HCT116 (cell line): ENCODE data around the gene ARHGAP12. TPM values are rescaled to one million over a fixed set of nuclear protein-coding genes. Genes with fewer than 3 reads are reported as not detected.

Source experiments
- ATAC-seq: fragments of 200-7000 bp; cut with Tn5 transposase; 2 replicates; pipeline ENCODE4 v1.9.1; 2020; ENCODE audit warnings: mild to moderate bottlenecking, moderate library complexity
- BruUV-seq: library from RNA; stranded (reverse); fragments of 400-500 nt; replicated peaks from 2 replicates; lab custom pipeline; 2021; lab: Mats Ljungman, UMichigan
- CTCF ChIA-PET: fragments of 300-600 bp; sonication (Branson Sonifier 250); formaldehyde crosslinking; loops from one replicate; lab custom pipeline; 2021; ENCODE audit warnings: antibody characterized with exemption; lab: Charles Lee
- POLR2A ChIA-PET: fragments of 300-600, 350-600 bp; sonication (Branson Sonifier 250); formaldehyde crosslinking; loops from one replicate; lab custom pipeline; 2021; ENCODE audit warnings: antibody characterized with exemption; lab: Charles Lee
- RAD21 ChIA-PET, 2 experiments: fragments of 300-600 bp; sonication (Branson Sonifier 250); formaldehyde crosslinking; loops; one replicate each; lab custom pipeline; 2023; ENCODE audit warnings: low total read pairs in 2 of 2; ENCODE audit not compliant: uncharacterized antibody in 2 of 2, unreplicated experiment in 2 of 2, low non-redundant PET in 1 of 2; lab: Charles Lee
- DNase-seq: peaks from one replicate; pipeline ENCODE4 v3.0.0-alpha.2; 2010; ENCODE audit warnings: low read depth, low spot score
- H2AFZ ChIP-seq: fragments of 200-600 bp; shearing (Covaris generic), sonication (generic); 2 replicates; pipeline ENCODE4 v1.6.1; 2017; ENCODE audit warnings: low read depth, mixed run types, mixed read lengths, antibody characterized with exemption, low read length; ENCODE audit not compliant: poor library complexity, severe bottlenecking
- H3K27ac ChIP-seq: 2 replicates; pipeline ENCODE4 v1.5.1; 2012; ENCODE audit warnings: low read depth, low read length
- H3K27me3 ChIP-seq: fragments of 200-600 bp; sonication (generic); 2 replicates; pipeline ENCODE4 v1.6.1; 2016; ENCODE audit warnings: mixed run types, low read length, mixed read lengths; ENCODE audit not compliant: insufficient read depth
- H3K36me3 ChIP-seq, 2 experiments: fragments of 200-500 bp in 1 of 2; fragments of 200-600 bp in 1 of 2; sonication (Bioruptor generic) in 1 of 2; sonication (generic) in 1 of 2; 2 replicates each; pipeline versions ENCODE4 v1.5.1 to v1.6.1; 2014 to 2016; ENCODE audit warnings: low read length in 2 of 2, inconsistent platforms in 1 of 2, mixed read lengths in 1 of 2, mixed run types in 1 of 2; ENCODE audit not compliant: insufficient read depth in 2 of 2, control insufficient read depth in 1 of 2
- H3K4me1 ChIP-seq, 2 experiments: fragments of 200-600 bp in 1 of 2; sonication (generic) in 1 of 2; 2 replicates each; pipeline versions ENCODE4 v1.5.1 to v1.6.1; 2012 to 2017; ENCODE audit warnings: low read length in 2 of 2, inconsistent platforms in 1 of 2, mild to moderate bottlenecking in 1 of 2, mixed read lengths in 1 of 2, mixed run types in 1 of 2, moderate library complexity in 1 of 2; ENCODE audit not compliant: insufficient read depth in 2 of 2, control insufficient read depth in 1 of 2
- H3K4me2 ChIP-seq: fragments of 200-600 bp; sonication (generic); 2 replicates; pipeline ENCODE4 v1.6.1; 2017; ENCODE audit warnings: mixed run types, low read length, mixed read lengths
- H3K4me3 ChIP-seq, 2 experiments: fragments of 200-600 bp in 1 of 2; sonication (generic) in 1 of 2; replicated peaks in 1 of 2; 2 replicates each; pipeline ENCODE4 v1.5.1; 2011 to 2016; ENCODE audit warnings: low read length in 2 of 2, control low read depth in 1 of 2, low read depth in 1 of 2, mild to moderate bottlenecking in 1 of 2, mixed read lengths in 1 of 2, mixed run types in 1 of 2
- H3K79me2 ChIP-seq: fragments of 200-600 bp; sonication (generic); 2 replicates; pipeline ENCODE4 v1.6.1; 2017; ENCODE audit warnings: mild to moderate bottlenecking, mixed run types, low read length, moderate library complexity, mixed read lengths; ENCODE audit not compliant: insufficient read depth
- H3K9ac ChIP-seq: fragments of 200-600 bp; sonication (generic); 2 replicates; pipeline ENCODE4 v1.6.1; 2016; ENCODE audit warnings: low read length, mixed read lengths
- H3K9me2 ChIP-seq: fragments of 200-600 bp; sonication (generic), shearing (Covaris generic); 2 replicates; pipeline ENCODE4 v1.6.1; 2017; ENCODE audit warnings: mixed run types, mild to moderate bottlenecking, moderate library complexity; ENCODE audit not compliant: insufficient read depth
- H3K9me3 ChIP-seq, 2 experiments: fragments of 200-500 bp in 1 of 2; fragments of 200-600 bp in 1 of 2; sonication (Bioruptor generic) in 1 of 2; sonication (generic) in 1 of 2; 2 replicates each; pipeline ENCODE4 v1.6.1; 2014 to 2017; ENCODE audit warnings: low read length in 2 of 2, mixed read lengths in 2 of 2, inconsistent platforms in 1 of 2, low read depth in 1 of 2, mild to moderate bottlenecking in 1 of 2, mixed run types in 1 of 2, moderate library complexity in 1 of 2; ENCODE audit not compliant: control insufficient read depth in 1 of 2, insufficient read depth in 1 of 2
- H4K20me1 ChIP-seq: fragments of 200-600 bp; sonication (generic), shearing (Covaris generic); 2 replicates; pipeline ENCODE4 v1.6.1; 2017; ENCODE audit warnings: mixed run types, mild to moderate bottlenecking, moderate library complexity; ENCODE audit not compliant: insufficient read depth
- ATF3 ChIP-seq: IDR thresholded peaks from 2 replicates; pipeline ENCODE4 v1.6.1; 2012
- CBX3 ChIP-seq: IDR thresholded peaks from 2 replicates; pipeline ENCODE4 v1.6.1; 2012; ENCODE audit warnings: low read depth
- CEBPB ChIP-seq: IDR thresholded peaks from 2 replicates; pipeline ENCODE4 v1.6.1; 2012; ENCODE audit warnings: low read depth
- CTCF ChIP-seq, 3 experiments: fragments of 200-600 bp in 1 of 3; sonication (generic) in 1 of 3; IDR thresholded peaks in 2 of 3; conservative IDR thresholded peaks in 1 of 3; 2 replicates each; pipeline ENCODE4 v1.5.1; 2012 to 2017; ENCODE audit warnings: low read depth in 2 of 3, low read length in 2 of 3, antibody characterized with exemption in 1 of 3, borderline replicate concordance in 1 of 3, control low read depth in 1 of 3, mild to moderate bottlenecking in 1 of 3, mixed read lengths in 1 of 3, mixed run types in 1 of 3, moderate library complexity in 1 of 3; ENCODE audit not compliant: insufficient read depth in 1 of 3
- EGR1 ChIP-seq: IDR thresholded peaks from 2 replicates; pipeline ENCODE4 v1.6.1; 2012; ENCODE audit warnings: low read depth
- ELF1 ChIP-seq: IDR thresholded peaks from 2 replicates; pipeline ENCODE4 v1.6.1; 2012; ENCODE audit warnings: low read depth, borderline replicate concordance
- EZH2 ChIP-seq: fragments of 200-600 bp; sonication (generic); IDR thresholded peaks from 2 replicates; pipeline ENCODE4 v1.6.1; 2017; ENCODE audit warnings: antibody characterized with exemption, mixed run types
- EZH2phosphoT487 ChIP-seq: fragments of 200-600 bp; IDR thresholded peaks from 2 replicates; pipeline ENCODE4 v1.6.1; 2018; ENCODE audit warnings: antibody characterized with exemption, borderline replicate concordance
- JUND ChIP-seq: IDR thresholded peaks from 2 replicates; pipeline ENCODE4 v1.6.1; 2012
- MAX ChIP-seq: IDR thresholded peaks from 2 replicates; pipeline ENCODE4 v1.6.1; 2012
- POLR2A ChIP-seq: IDR thresholded peaks from 2 replicates; pipeline ENCODE4 v1.7.0; 2011; ENCODE audit warnings: borderline replicate concordance; ENCODE audit not compliant: insufficient read depth, insufficient read length; ENCODE audit errors: extremely low read depth
- POLR2AphosphoS5 ChIP-seq: IDR thresholded peaks from 2 replicates; pipeline ENCODE4 v1.6.1; 2011; ENCODE audit warnings: mild to moderate bottlenecking, low read depth, low read length, moderate library complexity
- RAD21 ChIP-seq: IDR thresholded peaks from 2 replicates; pipeline ENCODE4 v1.6.1; 2012; ENCODE audit warnings: low read depth, mild to moderate bottlenecking
- SIN3A ChIP-seq: IDR thresholded peaks from 2 replicates; pipeline ENCODE4 v1.6.1; 2012; ENCODE audit warnings: low read depth
- SRF ChIP-seq: IDR thresholded peaks from 2 replicates; pipeline ENCODE4 v1.6.1; 2012; ENCODE audit warnings: low read depth
- YY1 ChIP-seq: IDR thresholded peaks from 2 replicates; pipeline ENCODE4 v1.6.1; 2011; ENCODE audit warnings: low read length, low read depth, moderate library complexity, mild to moderate bottlenecking; ENCODE audit not compliant: insufficient replicate concordance; ENCODE audit errors: extremely low read depth
- ZFX ChIP-seq: fragments of 450-650 bp; IDR thresholded peaks from 2 replicates; pipeline ENCODE4 v1.6.1; 2017
- ZNF274 ChIP-seq: fragments of 200-500 bp; sonication (Bioruptor generic); IDR thresholded peaks from 2 replicates; pipeline ENCODE4 v1.6.1; 2014; ENCODE audit warnings: mild to moderate bottlenecking, low read depth, low read length, inconsistent platforms
- intact Hi-C: fragments of 100-400 bp; cut with micrococcal nuclease; formaldehyde crosslinking; loops from 2 replicates; pipeline ENCODE4 v1.10.0; 2022
- total RNA-seq: library from RNA; stranded (reverse); gene quantifications from one replicate; pipeline ENCODE4 v1.2.1, GENCODE V29; 2021; ENCODE audit not compliant: unreplicated experiment
- TF ChIP-seq, protein P1 (sequence below): IDR thresholded peaks from 2 replicates; pipeline ENCODE4 v1.6.1; 2011; ENCODE audit warnings: mild to moderate bottlenecking, low read length, moderate library complexity; ENCODE audit not compliant: insufficient replicate concordance; ENCODE audit errors: extremely low read depth

The ARHGAP12 gene
- total RNA-seq, 1 experiment from 2014 or later: 80.3 TPM

GRCh38 chr10:31953080-31953479, 24.4 kb upstream of the ARHGAP12 start (continued):
- TF ChIP-seq, protein P1, sequence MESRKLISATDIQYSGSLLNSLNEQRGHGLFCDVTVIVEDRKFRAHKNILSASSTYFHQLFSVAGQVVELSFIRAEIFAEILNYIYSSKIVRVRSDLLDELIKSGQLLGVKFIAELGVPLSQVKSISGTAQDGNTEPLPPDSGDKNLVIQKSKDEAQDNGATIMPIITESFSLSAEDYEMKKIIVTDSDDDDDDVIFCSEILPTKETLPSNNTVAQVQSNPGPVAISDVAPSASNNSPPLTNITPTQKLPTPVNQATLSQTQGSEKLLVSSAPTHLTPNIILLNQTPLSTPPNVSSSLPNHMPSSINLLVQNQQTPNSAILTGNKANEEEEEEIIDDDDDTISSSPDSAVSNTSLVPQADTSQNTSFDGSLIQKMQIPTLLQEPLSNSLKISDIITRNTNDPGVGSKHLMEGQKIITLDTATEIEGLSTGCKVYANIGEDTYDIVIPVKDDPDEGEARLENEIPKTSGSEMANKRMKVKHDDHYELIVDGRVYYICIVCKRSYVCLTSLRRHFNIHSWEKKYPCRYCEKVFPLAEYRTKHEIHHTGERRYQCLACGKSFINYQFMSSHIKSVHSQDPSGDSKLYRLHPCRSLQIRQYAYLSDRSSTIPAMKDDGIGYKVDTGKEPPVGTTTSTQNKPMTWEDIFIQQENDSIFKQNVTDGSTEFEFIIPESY: no peak
- TF ChIP-seq ELF1 (no peak), ZFX (no peak)

GRCh38 chr10:31952066-31952465, 23.4 kb upstream of the ARHGAP12 start:
- BruUV-seq: no TSS peak
- no peaks in the 10 kb centered on the region for H3K79me2 ChIP-seq
- POLR2A ChIA-PET: interaction anchor here (0.6 kb wide), 1 partner anchor 235 kb away, joined by 3 read pairs; no protein-coding TSS in a partner anchor
- TF ChIP-seq YY1 (no peak), RAD21 (no peak), POLR2A (no peak), CTCF (IDR thresholded peaks at IDR 0.05 in 2 of 3, conservative IDR thresholded peaks at IDR 0.05 in 1 of 3; ENCODE audit: borderline replicate concordance in 1 of 3, insufficient read depth in 1 of 3, low read depth in 2 of 3, low read length in 2 of 3) (no peak), ELF1 (no peak), POLR2AphosphoS5 (no peak), SRF (no peak), EGR1 (no peak), EZH2phosphoT487 (no peak), CEBPB (no peak), EZH2 (no peak), CBX3 (no peak), ZFX (no peak), ZNF274 (no peak), JUND (no peak), SIN3A (no peak), MAX (no peak), ATF3 (no peak)
- TF ChIP-seq, protein P1: no peak
- H3K9me2 ChIP-seq: no peaks in the 10 kb centered on the region
- no peaks in the 10 kb centered on the region for H3K27me3 ChIP-seq
- RAD21 ChIA-PET: no interaction called here
- ATAC-seq: no peak
- no peaks in the 10 kb centered on the region; a peak in 1 of 4 replicates for H3K9me3 ChIP-seq
- DNase-seq: no peak
- H3K36me3 ChIP-seq: no peaks in the 10 kb centered on the region
- H3K9ac ChIP-seq: no peak overlapping the region
- H3K4me1 ChIP-seq: peaks cover 30 to 48% of the 10 kb centered on the region in 2 experiments
- CTCF ChIA-PET: no interaction called here
- no peak overlapping the region for H3K4me3 ChIP-seq
- H2AFZ ChIP-seq: no peak overlapping the region
- H3K27ac ChIP-seq: no peak overlapping the region
- H3K4me2 ChIP-seq: 0 out of 2 replicates have a peak overlapping the region, but pooled peaks have one; percentile 2
- H4K20me1 ChIP-seq: no peaks in the 10 kb centered on the region
- intact Hi-C loops: no loop called here
